H1 (cell line): ENCODE data around the gene PGLYRP2. TPM values are rescaled to one million over a fixed set of nuclear protein-coding genes. Genes with fewer than 3 reads are reported as not detected.
A peak's percentile ranks its signal among the peaks of the same experiment; 100 is the strongest.

Experiments
- CTCF ChIA-PET: fragments of 300-600 bp; sonication (Branson Sonifier 250); formaldehyde crosslinking; loops from one replicate; lab custom pipeline; 2021; ENCODE audit not compliant: partially characterized antibody; lab: Charles Lee
- POLR2A ChIA-PET: fragments of 300-600 bp; sonication (Branson Sonifier 250); formaldehyde crosslinking; loops from one replicate; lab custom pipeline; 2021; ENCODE audit warnings: inconsistent platforms; ENCODE audit not compliant: partially characterized antibody; lab: Charles Lee
- DNase-seq, 2 experiments: peaks; one replicate each; pipeline versions ENCODE4 v3.0.0 to v3.0.0-alpha.2; 2010 to 2022; ENCODE audit warnings: low spot score in 2 of 2, low read depth in 1 of 2, mixed read lengths in 1 of 2
- FAIRE-seq: peaks from 2 replicates; lab custom pipeline; 2011; peaks lifted over from hg19 to GRCh38; lab: Jason Lieb, UNC
- H2AFZ ChIP-seq: 2 replicates; pipeline ENCODE4 v1.8.1; 2012; ENCODE audit warnings: low read length, inconsistent platforms
- H2AK5ac ChIP-seq: 2 replicates; pipeline ENCODE4 v1.6.1; 2013; ENCODE audit warnings: low read depth, low read length
- H2BK120ac ChIP-seq: replicated peaks from 2 replicates; pipeline ENCODE3; 2013; ENCODE audit warnings: low read depth, low read length, inconsistent platforms
- H2BK12ac ChIP-seq: 2 replicates; pipeline ENCODE4 v1.6.1; 2013; ENCODE audit warnings: low read depth, low read length
- H2BK15ac ChIP-seq: 2 replicates; pipeline ENCODE4 v1.6.1; 2013; ENCODE audit warnings: low read length
- H2BK20ac ChIP-seq: 2 replicates; pipeline ENCODE4 v1.6.1; 2013; ENCODE audit warnings: low read length
- H2BK5ac ChIP-seq: 2 replicates; pipeline ENCODE4 v1.6.1; 2013; ENCODE audit warnings: low read depth, low read length
- H3K14ac ChIP-seq: 2 replicates; pipeline ENCODE4 v1.6.1; 2013; ENCODE audit warnings: inconsistent platforms; ENCODE audit not compliant: insufficient read length
- H3K18ac ChIP-seq: 2 replicates; pipeline ENCODE4 v1.6.1; 2013; ENCODE audit warnings: low read length; ENCODE audit errors: extremely low read depth
- H3K23ac ChIP-seq: 2 replicates; pipeline ENCODE4 v1.6.1; 2013; ENCODE audit warnings: inconsistent platforms; ENCODE audit not compliant: insufficient read length
- H3K23me2 ChIP-seq: 2 replicates; pipeline ENCODE4 v1.6.1; 2013; ENCODE audit warnings: low read depth, low read length
- H3K27ac ChIP-seq: 2 replicates; pipeline ENCODE4 v1.6.1; 2011; ENCODE audit warnings: low read depth, low read length, inconsistent platforms
- H3K27me3 ChIP-seq, 4 experiments: replicated peaks in 1 of 4; 1 replicate in 1 of 4; 2 replicates in 3 of 4; pipeline versions ENCODE4 v1.6.1 to v1.8.1; 2011 to 2013; ENCODE audit warnings: low read length in 3 of 4, mild to moderate bottlenecking in 3 of 4, inconsistent platforms in 2 of 4, mixed read lengths in 2 of 4, moderate library complexity in 1 of 4; ENCODE audit not compliant: control insufficient read depth in 3 of 4, insufficient read depth in 3 of 4; ENCODE audit errors: extremely low read depth in 1 of 4
- H3K36me3 ChIP-seq, 4 experiments: 2 replicates each; pipeline versions ENCODE4 v1.6.1 to v1.8.1; 2011 to 2013; ENCODE audit warnings: mild to moderate bottlenecking in 4 of 4, low read length in 3 of 4, moderate library complexity in 2 of 4, control low read depth in 1 of 4, inconsistent platforms in 1 of 4; ENCODE audit not compliant: insufficient read depth in 4 of 4, control insufficient read depth in 2 of 4
- H3K4ac ChIP-seq: replicated peaks from 2 replicates; pipeline ENCODE3; 2013; ENCODE audit warnings: low read length, low read depth, mixed read lengths, inconsistent platforms; ENCODE audit not compliant: insufficient read length
- H3K4me1 ChIP-seq, 4 experiments: replicated peaks in 1 of 4; 1 replicate in 1 of 4; 2 replicates in 3 of 4; pipeline versions ENCODE4 v1.6.1 to v1.8.1; 2011 to 2013; ENCODE audit warnings: low read length in 3 of 4, inconsistent platforms in 2 of 4, mixed read lengths in 1 of 4; ENCODE audit not compliant: insufficient read depth in 4 of 4, control insufficient read depth in 3 of 4
- H3K4me2 ChIP-seq, 2 experiments: 2 replicates each; pipeline versions ENCODE4 v1.6.1 to v1.8.1; 2011 to 2013; ENCODE audit warnings: low read depth in 2 of 2, low read length in 2 of 2, control low read depth in 1 of 2, inconsistent platforms in 1 of 2, mild to moderate bottlenecking in 1 of 2; ENCODE audit not compliant: insufficient read depth in 1 of 2
- H3K4me3 ChIP-seq, 4 experiments: fragments of 200-600, 300-600 bp in 1 of 4; sonication (generic), shearing (Covaris generic), sonication (Bioruptor Twin) in 1 of 4; 2 replicates each; pipeline versions ENCODE4 v1.5.1 to v1.8.1; 2011 to 2016; ENCODE audit warnings: low read length in 4 of 4, low read depth in 3 of 4, control low read depth in 2 of 4, inconsistent platforms in 2 of 4, mild to moderate bottlenecking in 2 of 4, mixed read lengths in 1 of 4, moderate library complexity in 1 of 4; ENCODE audit not compliant: insufficient read depth in 2 of 4; ENCODE audit errors: extremely low read depth in 1 of 4
- H3K56ac ChIP-seq: replicated peaks from 2 replicates; pipeline ENCODE3; 2013; ENCODE audit warnings: low read depth, mild to moderate bottlenecking, mixed read lengths, low read length, inconsistent platforms; ENCODE audit not compliant: insufficient read length
- H3K79me1 ChIP-seq: 2 replicates; pipeline ENCODE4 v1.6.1; 2013; ENCODE audit warnings: low read depth, low read length, control low read depth
- H3K79me2 ChIP-seq, 2 experiments: 2 replicates each; pipeline versions ENCODE4 v1.6.1 to v1.8.1; 2012 to 2013; ENCODE audit warnings: low read length in 2 of 2, mild to moderate bottlenecking in 2 of 2, inconsistent platforms in 1 of 2; ENCODE audit not compliant: insufficient read depth in 2 of 2, control insufficient read depth in 1 of 2
- H3K9ac ChIP-seq, 4 experiments: replicated peaks in 1 of 4; 1 replicate in 1 of 4; 2 replicates in 3 of 4; pipeline versions ENCODE4 v1.6.1 to v1.8.1; 2011 to 2013; ENCODE audit warnings: low read depth in 3 of 4, low read length in 3 of 4, control low read depth in 2 of 4, mild to moderate bottlenecking in 2 of 4, moderate library complexity in 2 of 4, inconsistent platforms in 1 of 4; ENCODE audit errors: extremely low read depth in 1 of 4
- H3K9me3 ChIP-seq, 2 experiments: 2 replicates each; pipeline versions ENCODE4 v1.6.1 to v1.8.1; 2012 to 2013; ENCODE audit warnings: mild to moderate bottlenecking in 2 of 2, moderate library complexity in 2 of 2, control low read depth in 1 of 2, inconsistent platforms in 1 of 2, low read depth in 1 of 2, low read length in 1 of 2, mixed read lengths in 1 of 2; ENCODE audit not compliant: insufficient read depth in 2 of 2
- H4K20me1 ChIP-seq, 2 experiments: replicated peaks in 1 of 2; 2 replicates each; pipeline versions ENCODE3 to v1.8.1; 2011 to 2013; ENCODE audit warnings: inconsistent platforms in 2 of 2, low read length in 2 of 2, mild to moderate bottlenecking in 1 of 2; ENCODE audit not compliant: insufficient read depth in 2 of 2, control insufficient read depth in 1 of 2
- H4K5ac ChIP-seq: 2 replicates; pipeline ENCODE4 v1.6.1; 2013; ENCODE audit warnings: low read length, low read depth, mixed read lengths, inconsistent platforms; ENCODE audit not compliant: insufficient read length
- H4K8ac ChIP-seq: 2 replicates; pipeline ENCODE4 v1.8.0; 2013; ENCODE audit warnings: mild to moderate bottlenecking, moderate library complexity, low read length, inconsistent platforms; ENCODE audit not compliant: insufficient read depth; ENCODE audit errors: extremely low read depth
- H4K91ac ChIP-seq: replicated peaks from 2 replicates; pipeline ENCODE3; 2013; ENCODE audit warnings: low read length, mixed read lengths, inconsistent platforms; ENCODE audit not compliant: insufficient read length
- ASH2L ChIP-seq: fragments of 200-600, 300-600 bp; sonication (generic); IDR thresholded peaks from one replicate; pipeline ENCODE4 v1.7.1; 2017; ENCODE audit warnings: low read length
- CEBPB ChIP-seq: IDR thresholded peaks from 2 replicates; pipeline ENCODE4 v1.6.1; 2012; ENCODE audit warnings: low read depth, low read length
- EZH2 ChIP-seq: fragments of 200-600 bp; sonication (generic); IDR thresholded peaks from 2 replicates; pipeline ENCODE4 v1.7.1; 2012; ENCODE audit warnings: low read depth, mild to moderate bottlenecking, moderate library complexity, low read length, inconsistent platforms; ENCODE audit not compliant: severe bottlenecking
- FOSL1 ChIP-seq: IDR thresholded peaks from 2 replicates; pipeline ENCODE4 v1.6.1; 2011; ENCODE audit warnings: mild to moderate bottlenecking, low read depth, low read length, moderate library complexity; ENCODE audit not compliant: insufficient read depth
- GTF2F1 ChIP-seq: IDR thresholded peaks from 2 replicates; pipeline ENCODE4 v1.6.1; 2012; ENCODE audit warnings: low read depth, low read length, improper control_type of control experiment, borderline replicate concordance
- NANOG ChIP-seq: IDR thresholded peaks from 2 replicates; pipeline ENCODE4 v1.6.1; 2011; ENCODE audit warnings: low read length, low read depth, mild to moderate bottlenecking, inconsistent platforms; ENCODE audit not compliant: insufficient read depth, poor library complexity, severe bottlenecking
- POLR2A ChIP-seq, 2 experiments: IDR thresholded peaks; 1 replicate in 1 of 2; 2 replicates in 1 of 2; pipeline ENCODE4 v1.6.1; 2011; ENCODE audit warnings: low read depth in 2 of 2, low read length in 2 of 2, mild to moderate bottlenecking in 2 of 2; ENCODE audit errors: control extremely low read depth in 1 of 2
- SAP30 ChIP-seq: fragments of 300-600 bp; sonication (generic); IDR thresholded peaks from 2 replicates; pipeline ENCODE4 v1.7.1; 2012; ENCODE audit warnings: low read length, moderate library complexity, mild to moderate bottlenecking, inconsistent platforms; ENCODE audit not compliant: insufficient read depth, insufficient replicate concordance
- SIN3A ChIP-seq, 2 experiments: IDR thresholded peaks in 1 of 2; conservative IDR thresholded peaks in 1 of 2; 2 replicates each; pipeline ENCODE4 v1.6.1; 2011 to 2012; ENCODE audit warnings: low read length in 2 of 2, improper control_type of control experiment in 1 of 2, low read depth in 1 of 2, mild to moderate bottlenecking in 1 of 2
- SIX5 ChIP-seq: IDR thresholded peaks from 2 replicates; pipeline ENCODE4 v1.6.1; 2011; ENCODE audit warnings: mild to moderate bottlenecking, low read depth, low read length
- WGBS, 2 experiments: shearing (Covaris generic) in 1 of 2; methylation state at CpG; one replicate each; pipeline versions ENCODE4 v1.1.6 to v1.1.7; 2013 to 2015; ENCODE audit warnings: low lambda C conversion rate in 2 of 2, mixed read lengths in 2 of 2, inconsistent platforms in 1 of 2, low coverage in 1 of 2, missing lambda C conversion rate in 1 of 2; ENCODE audit not compliant: insufficient replicate concordance in 2 of 2, insufficient coverage in 1 of 2, insufficient read length in 1 of 2; ENCODE audit errors: extremely low coverage in 1 of 2, missing lambda C conversion rate in 1 of 2; 5-methylcytosine and 5-hydroxymethylcytosine counted together
- polyA plus RNA-seq, 7 experiments: library from polyadenylated mRNA; depleted of rRNA in 3 of 7; stranded (reverse) in 5 of 7; unstranded in 2 of 7; fragments of >200 nt in 5 of 7; fragments of 200-250 nt in 2 of 7; gene quantifications; 1 replicate in 5 of 7; 2 replicates in 1 of 7; 4 replicates in 1 of 7; pipeline versions ENCODE4 v1.2.1 to v1.2.3, GENCODE V29; 2011 to 2013; ENCODE audit warnings: missing spikeins in 2 of 7, mixed read lengths in 2 of 7
- total RNA-seq: library from RNA; stranded (reverse); fragmentation: NEBNext Ultra II Directional; extraction: Animal tissue kit (Norgen Biotek cat#: 25700); gene quantifications from 2 replicates; pipeline ENCODE4 v1.2.1, GENCODE V29; 2021

Gene PGLYRP2
- total and polyA plus RNA-seq, 2 of the 8 experiments (the other 6 are each of a cell fraction or from before 2014, with no cell fraction given) = not detected

DNA sequence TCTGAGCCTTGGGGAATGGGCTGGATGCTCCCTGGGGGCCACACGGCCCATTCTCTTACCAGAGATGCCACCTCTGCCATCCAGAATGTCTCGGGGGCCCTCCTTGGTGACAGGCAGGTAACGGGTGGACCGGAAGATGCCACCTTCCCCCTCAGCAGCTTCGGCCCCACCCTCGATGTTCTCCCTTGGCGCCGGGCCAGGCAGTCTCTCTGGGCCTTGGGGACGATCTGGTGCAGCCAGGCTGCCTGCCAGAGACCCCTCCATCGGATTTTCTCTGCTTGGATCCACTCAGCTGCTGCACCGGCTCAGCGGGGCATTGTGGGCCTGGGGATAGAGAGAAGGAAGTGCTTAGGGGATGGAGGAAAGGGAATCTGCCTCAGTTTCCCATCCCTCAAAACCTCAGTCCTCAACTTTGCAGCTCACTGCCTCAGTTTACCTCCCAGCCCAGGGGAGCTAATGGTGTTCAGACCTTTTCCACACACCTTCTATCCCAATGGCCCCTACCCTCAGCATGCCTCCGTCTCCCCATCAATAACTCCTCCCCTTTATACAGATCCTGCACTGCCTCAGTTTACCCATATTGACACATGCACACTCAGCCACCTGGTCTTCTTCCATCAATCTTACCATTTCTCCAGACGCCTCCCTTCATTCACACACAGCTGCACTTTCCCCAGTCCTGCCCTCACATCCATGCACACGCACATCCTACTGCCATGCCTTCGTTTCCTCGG lies 31.1 kb downstream of the PGLYRP2 start:
- Histone ChIP-seq H3K4me2 (peak overlapping the region; percentile 78 to 88), H2BK5ac (no peak overlapping the region), H4K91ac (no peak overlapping the region), H3K9ac (no peak overlapping the region; a peak in 1 of 7 replicates), H3K4ac (no peak overlapping the region), H3K23ac (no peak overlapping the region), H2AK5ac (0 out of 2 replicates have a peak overlapping the region, but pooled peaks have one; percentile 39), H3K56ac (no peak overlapping the region), H4K8ac (no peak overlapping the region; the same call in 1 of the 2 replicates), H3K4me3 (peak overlapping the region; percentile 43 to 93 (median 50); a peak in 6 of 8 replicates), H2BK15ac (peak overlapping the region; percentile 92; the same call in 1 of the 2 replicates), H3K23me2 (peaks cover 22% of the 10 kb centered on the region; the same call in 1 of the 2 replicates), H2BK120ac (no peak overlapping the region), H3K36me3 (no peaks in the 10 kb centered on the region), H3K27ac (no peak overlapping the region), H3K4me1 (peaks cover 0 to 14% (median 5%) of the 10 kb centered on the region in 4 experiments; a peak in 6 of 7 replicates), H2BK20ac (no peak overlapping the region), H2BK12ac (0 out of 2 replicates have a peak overlapping the region, but pooled peaks have one; percentile 75), H4K5ac (no peak overlapping the region), H3K27me3 (peaks cover 0 to 5% (median 3%) of the 10 kb centered on the region in 4 experiments; a peak in 4 of 7 replicates), H3K79me1 (no peaks in the 10 kb centered on the region), H3K79me2 (no peaks in the 10 kb centered on the region), H2AFZ (no peak overlapping the region), H4K20me1 (no peaks in the 10 kb centered on the region), H3K14ac (no peak overlapping the region), H3K18ac (0 out of 2 replicates have a peak overlapping the region, but pooled peaks have one; percentile 62), H3K9me3 (no peaks in the 10 kb centered on the region)
- DNase-seq (no peak), FAIRE-seq (no peak)
- POLR2A ChIA-PET = interaction anchor here (1.1 to 2.5 kb wide), 7 partner anchors 11 to 73 kb away, joined by 3 to 15 read pairs (median 5); partner anchors contain the start of genes AKAP8 and AKAP8L
- 75% methylated on average over 17 of the region's 17 CpGs; no CpG with 5 or more reads in 1 of the 2 experiments for WGBS, 2 experiments
- TF ChIP-seq CEBPB = no peak
- no peak for TF ChIP-seq POLR2A (IDR thresholded peaks at IDR 0.05; ENCODE audit: control extremely low read depth in 1 of 2, low read depth in 2 of 2, low read length in 2 of 2)
- no peak for TF ChIP-seq NANOG
- no peak for TF ChIP-seq SIN3A (conservative IDR thresholded peaks at IDR 0.05 in 1 of 2, IDR thresholded peaks at IDR 0.05 in 1 of 2; ENCODE audit: low read depth in 1 of 2, low read length in 2 of 2)
- no peak for TF ChIP-seq GTF2F1
- no peak for TF ChIP-seq ASH2L
- no peak for TF ChIP-seq EZH2
- TF ChIP-seq FOSL1 = no peak
- TF ChIP-seq SIX5 = no peak
- TF ChIP-seq SAP30 = no peak
- CTCF ChIA-PET = interaction anchor here (1.3 to 1.8 kb wide), 3 partner anchors 10 to 294 kb away, joined by 3 to 8 read pairs (median 7); partner anchors contain the start of gene AKAP8L
